Peyer's patch (tissue), 4 donors: ENCODE data around the gene REEP2.

Experiments used
- POLR2A ChIP-seq, 2 donors: fragments of 450-650 bp; IDR thresholded peaks; one replicate each; pipeline ENCODE4 v1.5.1; 2017; ENCODE audit warnings: antibody characterized with exemption in 2 of 2, mild to moderate bottlenecking in 2 of 2, moderate library complexity in 2 of 2
- TF ChIP-seq, protein P1 (sequence below), 6 experiments: fragments of 450-650 bp in 4 of 6; fragments of 200-600 bp in 2 of 6; sonication (generic) in 1 of 6; IDR thresholded peaks; one replicate each; pipeline ENCODE4 v1.5.1; 2017 to 2019; ENCODE audit warnings: antibody characterized with exemption in 6 of 6, mild to moderate bottlenecking in 3 of 6, moderate library complexity in 1 of 6

DNA sequence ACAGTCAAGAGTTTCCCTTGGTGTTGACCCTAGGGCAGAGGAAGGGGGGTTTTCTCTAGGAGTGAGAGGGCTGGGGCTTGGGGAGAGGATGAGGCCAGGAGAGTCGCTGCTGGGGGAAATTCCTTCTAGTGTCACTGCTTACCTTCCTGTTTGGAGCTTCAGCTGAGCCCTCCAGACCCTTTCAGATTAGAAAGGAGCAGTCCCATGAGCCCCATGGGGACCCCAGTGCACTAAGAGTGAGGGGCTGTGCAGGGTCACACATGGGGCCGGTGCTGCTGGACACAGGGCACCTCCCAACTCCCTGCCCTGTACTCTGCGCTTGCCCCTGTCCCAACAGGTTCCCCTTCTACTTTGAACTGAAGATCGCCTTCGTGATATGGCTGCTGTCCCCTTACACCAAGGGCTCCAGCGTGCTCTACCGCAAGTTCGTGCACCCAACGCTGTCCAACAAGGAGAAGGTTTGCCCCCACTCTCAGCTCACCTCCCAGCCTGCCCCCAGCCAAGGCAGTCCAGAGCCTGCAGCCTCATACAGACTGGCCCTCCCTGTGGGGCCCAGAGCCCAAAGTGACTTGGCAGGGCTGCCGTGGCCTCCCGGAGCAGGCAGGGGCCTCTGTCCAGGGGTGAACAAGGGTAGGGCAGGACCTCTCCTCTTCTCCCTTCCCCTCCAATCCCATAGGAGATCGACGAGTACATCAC, 5.4 kb downstream of the REEP2 start:
- no peak for TF ChIP-seq POLR2A (IDR thresholded peaks at IDR 0.05)
- TF ChIP-seq, protein P1, sequence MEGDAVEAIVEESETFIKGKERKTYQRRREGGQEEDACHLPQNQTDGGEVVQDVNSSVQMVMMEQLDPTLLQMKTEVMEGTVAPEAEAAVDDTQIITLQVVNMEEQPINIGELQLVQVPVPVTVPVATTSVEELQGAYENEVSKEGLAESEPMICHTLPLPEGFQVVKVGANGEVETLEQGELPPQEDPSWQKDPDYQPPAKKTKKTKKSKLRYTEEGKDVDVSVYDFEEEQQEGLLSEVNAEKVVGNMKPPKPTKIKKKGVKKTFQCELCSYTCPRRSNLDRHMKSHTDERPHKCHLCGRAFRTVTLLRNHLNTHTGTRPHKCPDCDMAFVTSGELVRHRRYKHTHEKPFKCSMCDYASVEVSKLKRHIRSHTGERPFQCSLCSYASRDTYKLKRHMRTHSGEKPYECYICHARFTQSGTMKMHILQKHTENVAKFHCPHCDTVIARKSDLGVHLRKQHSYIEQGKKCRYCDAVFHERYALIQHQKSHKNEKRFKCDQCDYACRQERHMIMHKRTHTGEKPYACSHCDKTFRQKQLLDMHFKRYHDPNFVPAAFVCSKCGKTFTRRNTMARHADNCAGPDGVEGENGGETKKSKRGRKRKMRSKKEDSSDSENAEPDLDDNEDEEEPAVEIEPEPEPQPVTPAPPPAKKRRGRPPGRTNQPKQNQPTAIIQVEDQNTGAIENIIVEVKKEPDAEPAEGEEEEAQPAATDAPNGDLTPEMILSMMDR (IDR thresholded peaks at IDR 0.05), result no peak
